D341Med (cell line): ENCODE data around the gene ING3.

Experiments
- DNase-seq: peaks from one replicate; pipeline ENCODE4 v3.0.0; 2012; ENCODE audit warnings: low spot score

Gene ING3, protein sequence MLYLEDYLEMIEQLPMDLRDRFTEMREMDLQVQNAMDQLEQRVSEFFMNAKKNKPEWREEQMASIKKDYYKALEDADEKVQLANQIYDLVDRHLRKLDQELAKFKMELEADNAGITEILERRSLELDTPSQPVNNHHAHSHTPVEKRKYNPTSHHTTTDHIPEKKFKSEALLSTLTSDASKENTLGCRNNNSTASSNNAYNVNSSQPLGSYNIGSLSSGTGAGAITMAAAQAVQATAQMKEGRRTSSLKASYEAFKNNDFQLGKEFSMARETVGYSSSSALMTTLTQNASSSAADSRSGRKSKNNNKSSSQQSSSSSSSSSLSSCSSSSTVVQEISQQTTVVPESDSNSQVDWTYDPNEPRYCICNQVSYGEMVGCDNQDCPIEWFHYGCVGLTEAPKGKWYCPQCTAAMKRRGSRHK

DNA sequence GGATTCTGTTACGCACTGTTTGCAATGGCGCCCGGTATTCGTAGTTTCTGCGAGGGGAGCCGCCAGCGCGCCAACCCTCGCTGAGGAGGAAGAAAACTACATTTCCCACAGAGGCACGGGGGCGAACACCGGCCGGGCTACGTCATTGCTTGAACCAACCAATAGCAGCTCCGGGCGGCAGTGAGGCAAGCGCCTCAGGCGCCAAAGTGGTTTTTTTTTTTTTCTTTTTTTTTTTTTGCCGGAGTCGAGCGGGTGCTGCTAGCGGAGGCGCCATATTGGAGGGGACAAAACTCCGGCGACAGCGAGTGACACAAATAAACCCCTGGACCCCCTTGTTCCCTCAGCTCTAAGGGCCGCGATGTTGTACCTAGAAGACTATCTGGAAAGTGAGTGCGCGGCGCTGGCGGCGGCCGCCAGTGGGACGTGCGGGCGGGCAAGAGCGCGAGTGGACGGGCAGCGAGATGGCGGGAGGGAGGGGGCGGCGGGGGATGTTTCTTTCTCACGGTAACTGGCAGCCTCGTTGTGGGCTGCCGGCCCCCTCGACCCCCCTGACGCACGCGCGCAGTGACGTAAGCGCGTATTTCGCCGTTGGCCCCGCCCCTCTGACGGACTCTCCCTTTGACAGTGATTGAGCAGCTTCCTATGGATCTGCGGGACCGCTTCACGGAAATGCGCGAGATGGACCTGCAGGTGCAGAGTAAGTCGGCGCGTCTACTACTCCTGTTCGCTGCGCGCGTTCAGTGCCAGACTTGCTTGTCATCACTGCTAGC, at the start of gene ING3:
Gene ING3, plus strand, starts transcription at position 239 of the 770 bp plus-strand sequence. Its CDS starts 120 bp downstream, at position 359.
- DNase-seq = peak; percentile 95

DNA sequence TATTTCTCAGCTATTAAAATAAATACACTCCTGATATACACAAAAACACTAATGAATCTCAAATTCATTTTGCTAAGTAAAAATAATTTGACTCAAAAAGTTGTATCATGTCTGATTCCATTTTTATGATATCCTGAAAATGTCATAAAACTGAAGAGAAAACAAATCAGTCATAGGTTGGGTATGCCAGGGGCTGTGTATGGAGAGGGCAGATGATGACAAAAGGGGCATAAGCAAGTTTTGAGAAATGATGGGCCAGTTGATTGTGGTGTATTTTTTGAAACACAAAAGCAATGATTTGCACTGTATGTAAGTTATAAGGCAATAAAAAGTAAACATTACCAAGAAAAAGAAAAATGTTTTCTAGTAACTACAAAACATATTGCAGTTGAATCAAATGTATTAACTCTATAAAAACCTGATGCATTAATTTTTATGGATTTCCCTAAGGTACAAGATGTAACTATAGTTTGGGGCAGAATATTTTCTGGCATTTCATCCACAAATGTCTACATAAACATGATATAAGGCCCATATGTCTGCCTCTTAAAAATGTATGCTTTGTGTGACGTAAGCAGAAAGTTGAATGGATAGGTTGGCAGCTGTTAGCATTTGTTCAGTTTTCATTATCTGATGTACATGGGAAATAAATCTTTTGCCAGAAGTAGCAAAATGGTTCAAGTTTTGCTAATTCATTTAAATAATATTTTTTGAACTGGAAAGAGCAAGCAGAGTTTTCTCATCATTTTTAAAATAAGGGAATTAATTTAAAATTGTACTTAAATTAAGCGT, 35.1 kb upstream of the ING3 start:
- no peak for DNase-seq

DNA sequence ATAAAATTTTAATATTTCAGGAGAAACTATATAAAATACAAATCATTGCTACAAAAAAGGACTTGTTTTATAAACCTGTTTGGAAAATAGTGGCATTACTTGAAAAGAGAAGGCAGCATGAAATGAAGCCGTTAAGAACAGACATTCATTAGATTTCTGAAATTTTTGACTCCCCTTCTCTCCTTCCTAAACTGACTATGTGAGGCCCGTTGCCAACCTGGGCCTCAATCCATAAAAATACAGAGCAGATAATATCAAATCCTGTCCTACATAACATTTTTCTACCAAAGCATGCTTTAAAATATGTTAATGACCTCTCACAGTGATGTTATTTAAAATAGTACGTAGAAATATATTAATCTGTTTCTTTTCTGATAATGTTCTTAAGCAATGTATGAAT, 34.5 kb upstream of the ING3 start:
- no peak for DNase-seq

DNA sequence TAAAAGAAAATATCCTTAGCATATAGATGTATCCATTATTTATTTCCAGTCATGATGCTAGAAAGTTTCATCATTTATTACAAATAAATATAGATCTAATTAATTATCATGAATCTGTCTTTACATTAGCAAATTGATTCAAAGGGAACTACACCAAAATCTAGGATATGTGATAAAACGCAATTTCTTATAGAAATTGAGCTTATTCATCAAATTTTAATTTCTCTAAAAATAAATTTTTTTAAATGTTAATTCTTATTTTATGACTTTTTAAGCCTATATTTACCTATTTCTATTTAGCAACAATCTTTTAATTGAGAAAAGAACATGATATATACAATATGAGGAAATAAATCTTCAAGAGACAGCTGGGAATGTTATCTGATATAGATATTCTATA, 34.0 kb upstream of the ING3 start:
- no peak for DNase-seq

DNA sequence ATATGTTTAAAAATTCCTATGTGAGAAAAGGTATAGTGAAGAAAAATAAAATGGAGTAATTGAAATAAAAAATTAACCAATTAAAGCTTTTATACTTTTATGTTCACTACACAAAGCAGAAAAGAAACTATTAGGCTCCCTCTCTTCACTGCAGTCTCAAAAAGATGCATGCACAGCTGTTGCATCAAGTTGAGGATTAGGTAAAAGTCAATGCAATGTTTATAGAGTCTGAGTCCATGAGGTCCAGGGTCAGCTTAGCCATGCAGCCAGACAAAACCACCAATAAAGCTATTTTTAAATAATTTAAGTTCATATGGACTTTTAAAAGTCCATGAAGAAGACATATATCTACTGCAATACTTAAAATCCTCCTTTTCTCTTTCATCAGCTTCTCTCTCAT, 31.1 kb upstream of the ING3 start:
- DNase-seq = no peak

DNA sequence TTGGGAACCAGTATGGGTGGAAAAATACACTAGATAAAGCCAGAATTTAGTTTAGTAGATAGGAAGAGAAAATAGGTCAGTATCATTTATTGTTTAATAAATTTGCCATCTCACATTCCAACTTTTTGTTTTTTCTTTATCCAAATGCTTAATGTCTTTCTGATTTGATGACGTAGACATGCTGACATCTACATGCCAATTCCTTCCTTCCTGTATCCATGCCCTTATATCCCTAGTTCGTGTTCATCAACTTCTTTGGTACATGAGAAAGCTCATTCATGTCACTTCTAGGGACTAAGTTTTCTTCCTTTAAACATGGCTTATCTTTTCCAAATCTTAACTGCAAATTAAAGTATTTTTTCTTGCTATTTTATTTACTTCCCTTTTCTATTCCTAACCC, 30.5 kb upstream of the ING3 start:
- no peak for DNase-seq

DNA sequence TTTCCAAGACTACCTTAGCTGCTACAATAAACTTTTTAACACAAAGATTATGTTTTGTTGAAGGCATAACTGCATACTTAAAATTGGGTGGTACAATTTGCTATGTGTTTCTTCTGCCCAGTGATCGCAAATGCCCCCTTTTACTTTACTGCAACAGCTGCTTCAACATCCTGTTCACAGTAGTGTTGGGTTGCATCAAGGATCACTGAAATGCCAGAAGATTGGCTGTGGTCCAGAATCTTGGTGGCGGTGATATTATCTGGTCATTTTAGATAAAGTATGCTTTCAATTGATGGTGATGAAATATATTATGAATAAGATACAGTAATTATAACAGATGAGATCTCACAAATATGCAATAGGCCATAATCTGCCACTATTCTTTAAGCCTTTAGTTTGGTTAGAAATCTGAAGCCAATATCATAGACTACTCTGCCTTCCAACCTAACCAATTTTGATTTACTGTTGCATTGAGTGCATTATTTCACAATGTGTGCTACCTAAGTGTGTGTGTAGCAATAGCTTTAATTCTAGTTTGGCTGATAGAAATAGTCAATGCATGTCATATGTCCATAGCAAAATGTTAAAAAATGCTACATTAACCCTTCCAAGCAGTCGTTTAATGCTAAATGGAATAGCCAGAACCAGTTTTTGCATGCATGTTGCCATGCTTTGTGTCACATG, 29.8 kb upstream of the ING3 start:
- no peak for DNase-seq

DNA sequence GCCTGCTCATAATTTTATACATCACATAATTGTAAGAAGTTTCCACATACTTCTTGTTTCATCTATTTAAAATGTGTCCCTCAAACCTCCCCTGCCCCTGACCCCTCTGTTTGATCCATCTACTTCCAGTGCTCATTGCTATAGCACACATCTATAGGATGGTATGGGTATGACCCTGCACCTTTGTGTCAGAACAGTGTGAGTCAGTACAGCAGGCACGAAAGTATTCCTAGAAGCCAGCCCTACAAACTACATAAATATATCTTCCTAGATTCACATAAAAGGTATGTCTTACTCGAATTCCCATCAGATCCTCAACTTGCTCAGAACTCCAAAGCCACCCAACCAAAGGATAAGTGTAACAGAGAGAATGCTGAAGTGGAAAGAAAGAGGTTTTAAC, 25.7 kb upstream of the ING3 start:
- DNase-seq = no peak

DNA sequence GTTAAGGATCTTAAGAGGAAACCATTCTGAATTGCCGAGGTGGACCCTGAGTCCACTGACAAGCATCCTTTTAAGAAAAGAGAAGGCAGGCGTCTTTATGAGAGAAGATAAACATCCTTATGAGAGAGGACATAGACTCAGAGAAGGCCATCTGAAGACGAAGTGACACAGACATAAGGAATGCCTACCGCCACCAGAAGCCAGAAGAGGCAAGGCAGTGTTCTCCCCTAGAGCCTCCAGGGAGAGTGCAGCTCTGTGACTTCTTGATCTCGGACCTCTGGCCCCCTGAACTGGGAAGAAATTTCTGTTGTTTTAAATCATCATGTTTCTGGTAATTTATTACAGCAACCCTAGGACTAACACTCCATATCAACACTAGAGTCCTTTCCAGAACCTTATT, 25.2 kb upstream of the ING3 start:
- DNase-seq = no peak

DNA sequence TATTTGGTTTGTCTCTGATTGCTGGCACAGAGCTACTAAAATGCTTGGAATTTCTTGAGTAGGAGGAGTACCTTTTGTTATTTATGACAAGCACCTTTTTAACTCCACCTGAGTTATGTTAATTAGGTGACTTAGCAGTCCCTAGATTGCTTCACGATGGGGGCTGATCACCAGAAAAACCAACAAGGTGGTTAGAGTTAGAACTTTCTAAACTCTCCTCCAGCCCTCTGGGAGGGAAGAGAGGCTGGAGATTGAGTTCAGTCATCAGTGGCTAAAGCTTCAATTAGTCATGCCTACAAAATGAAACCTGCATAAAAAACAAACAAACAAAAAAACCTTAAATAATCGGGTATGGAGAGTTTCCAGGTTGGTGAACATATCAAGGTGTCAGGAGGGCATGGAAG, 23.6 kb upstream of the ING3 start:
- no peak for DNase-seq

DNA sequence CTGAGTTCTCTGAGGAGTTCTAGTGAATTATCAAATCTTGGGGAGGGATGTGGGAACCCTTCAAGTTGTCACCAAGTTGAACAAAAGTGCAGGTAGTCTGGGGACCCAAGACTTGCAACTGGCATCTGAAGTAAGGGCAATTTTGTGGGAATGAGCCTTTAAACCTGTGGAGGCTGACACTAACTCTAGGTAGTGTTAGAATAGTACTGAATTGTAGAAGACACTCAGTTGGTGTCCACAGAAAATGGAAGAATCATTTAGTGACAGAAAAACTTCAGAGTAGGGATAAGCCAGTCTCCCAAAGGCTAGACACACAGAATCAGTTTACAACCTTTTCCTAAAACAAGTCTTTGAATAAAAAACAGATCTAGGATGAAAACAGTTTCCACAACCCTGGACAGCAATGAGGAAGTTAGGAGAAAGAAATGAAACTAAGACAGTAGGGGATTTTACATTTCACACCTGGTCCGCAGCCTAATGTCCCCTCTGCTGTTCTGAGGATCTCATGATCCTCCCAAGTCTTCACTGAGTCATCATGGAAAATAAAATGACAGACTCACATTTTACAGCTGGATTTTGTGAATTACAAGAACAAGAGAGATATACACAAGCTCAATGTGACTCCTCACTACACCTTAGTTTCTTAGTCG, 23.0 kb upstream of the ING3 start:
- no peak for DNase-seq

DNA sequence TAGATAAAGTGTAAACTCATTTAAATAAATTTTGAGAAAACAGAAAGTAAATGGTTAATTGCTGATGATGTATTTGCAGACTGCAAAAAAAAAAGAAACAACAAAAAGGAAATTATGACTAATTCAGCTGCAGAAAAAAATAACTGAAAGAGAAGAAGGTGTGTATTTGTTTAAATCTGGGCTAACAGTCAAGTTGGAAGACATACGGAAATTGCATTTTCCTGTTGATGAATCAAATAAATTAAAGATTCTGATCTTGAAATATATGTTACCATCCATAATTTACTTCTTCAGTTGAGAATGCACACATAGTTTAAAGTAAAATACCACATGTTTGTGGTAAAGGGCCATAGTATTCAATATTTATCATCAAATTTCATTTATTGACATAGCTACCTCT, 19.3 kb upstream of the ING3 start:
- DNase-seq = no peak

DNA sequence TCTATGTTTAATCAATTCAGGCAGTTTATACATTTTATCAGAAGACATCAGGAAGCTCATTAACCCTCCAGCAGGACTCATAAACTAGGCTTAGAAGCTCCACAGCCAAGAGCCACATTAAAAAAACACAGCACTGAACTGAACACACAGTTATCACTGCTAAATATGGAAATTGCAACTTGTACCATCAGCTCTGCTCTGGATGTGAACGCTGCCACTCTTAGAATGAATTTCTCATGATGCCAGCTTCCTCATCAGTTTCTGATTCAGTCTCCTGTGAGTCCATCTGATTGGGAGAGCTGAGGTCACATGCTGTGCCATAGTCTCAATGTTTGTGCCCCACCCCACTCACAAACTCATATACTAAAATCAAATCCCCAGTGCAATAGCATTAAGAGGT, 17.1 kb upstream of the ING3 start:
- DNase-seq = no peak

DNA sequence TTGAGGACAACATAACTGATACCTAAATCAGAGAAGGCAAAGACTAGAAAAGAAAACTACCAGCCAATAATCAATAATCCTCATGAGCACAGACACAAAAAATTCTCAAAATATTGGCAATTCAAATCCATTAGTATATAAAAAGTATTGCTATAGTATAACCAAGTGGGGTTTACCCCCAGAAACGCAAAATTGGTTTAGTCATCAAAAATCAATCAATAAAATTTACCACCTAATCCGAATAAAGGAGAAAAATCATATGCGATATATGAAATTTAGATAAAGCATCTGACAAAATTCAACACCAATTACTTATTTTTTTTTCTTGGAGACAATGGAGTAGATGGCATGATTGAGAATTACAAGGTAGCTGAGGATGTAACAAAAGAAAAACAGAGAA, 11.2 kb upstream of the ING3 start:
- DNase-seq = no peak

DNA sequence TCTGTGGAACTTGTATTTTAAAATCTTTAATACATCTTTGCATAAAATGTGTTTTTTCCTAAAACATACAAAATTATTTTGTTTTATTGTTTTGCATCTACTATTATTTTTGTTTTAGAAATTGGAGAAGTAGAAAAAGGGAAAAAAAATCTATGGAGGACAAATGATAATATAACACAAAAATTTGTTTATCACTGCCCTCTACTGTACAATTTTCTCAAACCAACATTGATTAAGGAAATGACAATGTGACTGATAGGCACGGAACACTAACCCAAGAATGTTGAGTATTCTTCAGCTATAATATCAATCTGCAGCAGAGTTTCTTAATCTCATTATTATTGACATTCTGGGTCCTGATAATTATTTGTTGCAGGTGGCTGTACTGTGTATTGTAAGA, 9.5 kb upstream of the ING3 start:
- DNase-seq = no peak

DNA sequence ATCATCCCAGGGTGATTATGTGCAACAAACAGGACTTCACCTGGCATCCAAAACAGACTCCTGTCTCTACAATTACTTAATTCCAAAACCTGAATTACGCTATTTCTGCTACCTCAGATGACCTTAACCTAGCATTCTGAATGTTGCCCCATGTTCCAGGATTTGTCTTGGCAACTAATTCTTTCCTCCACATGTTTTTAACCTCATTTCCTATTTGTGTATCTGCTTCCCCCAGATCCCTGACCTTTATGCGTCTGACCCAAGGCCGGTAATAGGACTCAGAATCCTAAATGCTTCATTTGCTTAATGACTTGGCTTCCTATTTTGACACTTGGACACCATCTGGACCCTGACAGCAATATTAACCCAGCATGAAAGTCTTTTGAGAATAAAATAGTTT, 8.7 kb upstream of the ING3 start:
- no peak for DNase-seq

DNA sequence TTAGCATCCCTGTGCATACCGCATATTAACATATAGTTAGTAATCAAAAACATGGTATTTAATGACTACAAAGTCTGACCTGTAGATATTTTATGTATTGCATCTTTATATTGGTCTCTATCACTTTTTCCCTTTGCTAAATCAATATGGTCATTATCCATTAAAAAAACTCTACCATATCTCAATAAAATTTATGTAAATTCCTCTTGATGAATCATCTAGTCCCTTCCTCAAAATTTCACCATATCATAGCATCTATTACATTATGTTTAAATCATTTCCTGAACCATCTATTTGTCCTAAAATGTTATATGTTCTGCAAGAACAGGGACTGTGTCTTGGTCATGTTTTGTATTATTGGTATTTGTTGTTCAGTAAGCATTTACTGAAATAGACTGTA, 7.7 kb upstream of the ING3 start:
- DNase-seq = no peak

DNA sequence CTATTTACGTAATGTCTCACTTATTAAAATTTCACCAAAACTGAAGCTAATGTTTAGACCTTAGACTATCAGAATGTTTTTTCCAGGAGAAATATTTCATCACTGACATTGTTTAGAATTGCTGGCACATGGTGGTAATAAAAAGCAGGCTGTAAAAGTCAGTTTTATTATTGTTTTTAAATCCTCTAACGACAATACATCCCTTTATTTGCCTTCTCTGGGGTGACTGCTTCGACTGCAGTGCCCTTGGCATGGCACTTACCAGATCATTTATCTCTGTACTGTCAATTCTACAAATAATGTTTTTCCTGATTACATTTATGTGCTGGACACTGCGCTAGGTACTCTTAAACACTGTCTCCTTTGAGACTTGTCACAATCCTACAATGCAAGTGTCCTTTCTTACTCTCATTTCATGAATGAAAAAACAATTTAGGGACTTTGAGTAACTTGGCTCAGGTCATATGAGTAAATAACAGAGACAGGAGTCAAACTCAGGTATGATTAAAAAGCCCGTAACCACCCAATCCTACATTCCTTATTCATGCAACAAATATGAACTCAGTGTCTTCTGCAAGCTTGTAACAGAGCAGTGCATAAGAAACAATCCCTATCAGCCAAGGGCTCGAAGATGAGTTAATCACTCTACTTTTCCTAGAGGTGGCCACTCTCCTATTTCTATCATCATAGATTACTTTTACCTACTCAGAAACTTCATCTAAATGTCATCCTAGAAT, 5.6 kb upstream of the ING3 start:
- DNase-seq = no peak

DNA sequence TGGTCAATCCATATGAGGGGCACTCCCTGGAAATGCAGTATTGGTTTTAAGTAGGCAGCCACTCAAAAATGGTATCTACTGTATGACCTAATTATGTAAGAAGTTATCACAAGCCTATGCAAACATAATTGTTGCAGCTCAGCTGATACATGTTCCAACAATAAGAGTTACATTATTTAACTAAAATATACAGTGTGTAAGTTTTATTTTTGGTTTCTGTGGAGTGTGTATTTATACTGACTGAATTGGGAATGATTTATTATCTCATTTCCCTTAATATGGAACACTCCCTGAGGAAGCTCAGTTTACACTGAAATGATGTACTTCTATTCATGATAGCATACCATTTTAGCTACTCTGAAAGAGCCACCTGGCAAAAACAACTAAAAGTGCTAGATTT, 2.6 kb upstream of the ING3 start:
- DNase-seq = no peak

DNA sequence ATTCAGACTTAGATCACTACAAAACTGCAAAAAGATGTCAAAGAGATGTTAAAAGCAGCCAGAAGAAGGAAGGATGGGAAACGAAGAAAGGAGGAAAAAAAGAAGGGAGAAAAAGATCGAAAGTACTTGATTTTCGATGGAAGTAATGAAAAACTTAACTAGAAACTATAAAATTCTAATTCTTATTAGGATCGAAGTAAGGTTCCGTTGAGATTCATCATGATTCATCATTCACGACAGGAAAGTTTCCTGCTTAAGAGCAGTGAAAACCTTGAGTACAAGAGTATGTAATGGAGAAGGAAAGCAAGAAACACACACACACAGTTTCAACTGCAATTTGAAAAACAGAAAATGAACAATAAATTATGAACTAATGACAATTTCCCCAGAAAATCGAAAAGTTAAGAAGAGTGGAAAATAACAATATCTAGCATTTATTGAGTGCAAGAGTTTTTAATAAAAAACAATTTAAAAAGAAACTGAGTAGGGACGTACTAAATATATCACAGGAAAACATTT, 1.1 kb upstream of the ING3 start:
- DNase-seq = no peak
